Endometrium (tissue), 2 donors: ENCODE data around the gene AQR.
"Not testable (repeated sequence)": the region's sequence is repeated elsewhere in the genome, so short reads cannot be mapped to it uniquely, and the experiment has no call there.

Experiments
- FAIRE-seq: peaks from 2 replicates; lab custom pipeline; 2012; peaks lifted over from hg19 to GRCh38; lab: Jason Lieb, UNC
- donor health status: control.
- donor health status: control.

The AQR gene

DNA sequence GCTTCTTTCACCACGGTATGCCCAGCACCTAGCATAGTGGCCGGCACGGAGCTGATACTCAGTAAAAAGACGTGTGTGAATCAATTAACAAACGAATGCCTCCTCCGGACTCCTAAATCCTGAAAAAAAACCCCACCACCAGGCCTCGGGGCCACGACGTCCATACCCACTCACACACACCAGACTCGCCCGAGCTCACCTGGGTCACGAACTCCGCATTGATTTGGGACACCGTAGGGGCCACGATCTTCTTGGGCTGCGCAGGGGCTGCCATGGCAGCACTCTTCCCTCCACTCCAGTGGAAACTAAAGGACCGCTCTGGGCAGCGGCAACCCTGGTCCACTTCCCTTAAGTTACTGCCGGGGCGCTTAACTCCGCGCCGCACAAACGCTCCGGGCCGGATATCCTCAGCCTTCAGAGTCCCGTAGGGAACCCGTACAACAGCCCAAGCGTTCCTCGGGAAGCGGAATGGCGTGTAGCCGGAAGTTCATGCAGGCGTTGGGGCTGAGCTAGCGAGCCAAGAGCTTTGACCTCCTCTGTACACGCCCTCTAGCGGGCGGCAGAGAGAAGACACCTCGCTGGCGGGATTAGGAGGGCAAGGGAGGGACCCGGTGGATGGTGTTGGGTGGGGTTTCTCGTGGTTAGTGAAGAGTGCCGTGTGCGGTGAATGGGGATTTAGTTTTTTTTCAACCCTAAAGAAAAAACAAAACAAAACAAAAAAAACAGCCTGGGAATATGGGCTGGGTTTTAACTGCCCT is at the start of gene AQR:
TSS of gene AQR (minus strand) at position 403 of the 758 bp plus-strand sequence. CDS start at position 274, 129 bp downstream.
- FAIRE-seq, result peak; percentile 96

DNA sequence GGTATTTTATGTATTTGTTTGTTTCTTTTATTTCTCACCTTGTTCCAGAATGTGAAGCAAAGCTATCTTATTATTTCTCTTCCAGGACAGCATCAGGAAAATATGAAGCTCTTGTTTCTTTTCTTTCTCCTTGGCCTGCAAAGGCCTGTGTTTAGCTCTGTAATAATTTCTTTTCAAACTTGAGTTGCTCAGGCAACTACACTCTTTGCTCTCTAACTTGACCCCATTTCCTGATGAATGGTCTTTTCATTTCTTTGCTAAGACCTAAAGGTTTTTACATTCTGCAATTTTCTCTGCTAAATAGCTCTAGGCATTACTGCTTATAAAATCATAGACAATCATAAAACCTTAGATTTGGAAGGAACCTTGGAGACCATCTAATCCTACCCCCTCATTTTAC is 44.7 kb upstream of the AQR start:
- no peak for FAIRE-seq

DNA sequence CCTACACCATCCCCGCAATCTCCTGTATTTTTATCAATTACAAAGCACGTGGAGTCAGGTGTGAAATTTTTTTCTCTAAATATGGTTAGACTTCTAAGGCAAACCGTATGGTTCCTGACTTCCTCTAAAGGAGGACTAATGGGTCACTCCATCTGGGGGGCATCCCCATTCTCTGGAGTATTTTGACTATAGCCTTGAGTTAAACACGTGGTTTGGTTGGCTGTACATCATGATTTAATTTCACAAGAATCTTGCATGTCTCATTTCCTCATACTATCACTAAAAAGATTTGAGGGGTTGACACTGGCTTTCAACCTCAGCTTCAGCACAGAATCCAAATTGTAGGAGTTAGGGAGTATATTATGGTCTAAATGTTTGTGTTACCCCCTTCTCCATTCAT is 43.8 kb upstream of the AQR start:
- FAIRE-seq, result no peak

DNA sequence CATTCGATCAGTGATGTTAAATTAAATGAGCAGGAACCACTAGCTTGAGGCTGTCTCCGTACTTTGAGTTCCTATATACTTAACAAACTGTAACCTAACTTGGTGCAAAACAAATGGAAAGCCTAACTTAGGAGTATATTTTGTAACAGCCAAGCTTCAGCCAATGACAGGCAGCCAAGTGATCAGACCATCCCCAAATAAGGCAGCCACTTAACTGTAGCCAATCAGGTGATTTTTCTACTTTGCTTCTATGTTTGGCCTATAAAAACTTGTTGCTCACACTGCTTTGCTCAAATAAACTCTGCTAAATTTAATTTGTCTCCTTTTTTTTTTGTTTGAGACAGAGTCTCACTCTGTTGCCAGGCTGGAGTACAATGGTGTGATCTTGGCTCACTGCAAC is 37.9 kb upstream of the AQR start:
- no peak for FAIRE-seq

DNA sequence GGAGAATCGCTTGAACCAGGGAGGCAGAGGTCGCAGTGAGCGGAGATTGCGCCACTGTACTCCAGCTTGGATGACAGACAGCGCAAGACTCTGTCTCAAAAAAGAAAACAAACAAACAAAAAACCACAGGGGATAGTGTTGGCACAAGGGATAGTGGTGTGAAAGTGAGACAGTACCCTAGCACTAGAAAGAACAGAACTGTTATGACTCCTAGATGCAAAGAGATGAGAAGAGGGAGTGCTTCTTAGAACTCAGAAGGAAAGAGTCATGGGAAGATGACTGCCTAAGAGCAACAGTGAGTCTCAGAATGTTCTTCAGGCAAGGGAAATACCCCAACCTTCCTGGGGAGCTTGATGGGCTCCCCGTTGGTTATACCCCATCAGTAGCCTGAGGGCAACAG is 36.4 kb upstream of the AQR start:
- no peak for FAIRE-seq

DNA sequence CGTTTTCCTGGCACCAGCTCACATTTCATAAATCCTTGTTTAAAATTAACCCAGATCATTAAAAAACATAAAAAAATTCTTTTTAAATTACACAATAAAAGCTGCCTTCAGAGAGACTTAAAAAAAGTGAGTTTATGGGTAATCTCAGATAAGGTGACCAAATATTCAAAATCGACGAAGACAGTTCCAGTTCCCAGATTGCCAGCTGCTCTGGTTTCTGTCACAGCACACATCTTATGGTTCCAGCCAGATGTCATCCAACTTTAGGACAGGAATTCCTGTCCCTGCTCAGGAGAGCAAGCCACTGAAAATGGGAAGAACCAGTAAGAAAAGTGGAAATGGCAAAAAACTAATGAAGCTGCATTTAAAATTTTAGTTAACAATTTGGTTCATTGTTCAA is 34.4 kb upstream of the AQR start:
- no peak for FAIRE-seq

DNA sequence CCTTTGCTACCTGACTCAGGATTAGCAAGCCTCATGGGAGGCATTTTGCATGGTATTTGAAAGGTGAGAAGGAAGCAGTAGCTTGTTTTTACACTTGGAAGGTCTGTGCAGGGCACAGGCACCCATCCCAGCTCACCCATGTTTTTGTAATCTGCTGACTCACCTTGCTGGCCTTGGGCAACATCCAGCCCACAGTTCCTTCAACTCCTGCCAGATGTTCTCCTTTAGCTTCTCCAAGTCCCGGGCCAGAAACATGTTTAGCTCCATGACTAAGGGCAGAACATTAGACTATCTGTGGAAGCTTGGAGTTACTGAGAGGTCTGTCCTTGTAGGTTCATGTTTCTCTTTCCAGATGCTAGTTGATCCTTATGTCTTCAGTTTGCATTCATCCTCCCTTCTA is 31.0 kb upstream of the AQR start:
- FAIRE-seq, result no peak

DNA sequence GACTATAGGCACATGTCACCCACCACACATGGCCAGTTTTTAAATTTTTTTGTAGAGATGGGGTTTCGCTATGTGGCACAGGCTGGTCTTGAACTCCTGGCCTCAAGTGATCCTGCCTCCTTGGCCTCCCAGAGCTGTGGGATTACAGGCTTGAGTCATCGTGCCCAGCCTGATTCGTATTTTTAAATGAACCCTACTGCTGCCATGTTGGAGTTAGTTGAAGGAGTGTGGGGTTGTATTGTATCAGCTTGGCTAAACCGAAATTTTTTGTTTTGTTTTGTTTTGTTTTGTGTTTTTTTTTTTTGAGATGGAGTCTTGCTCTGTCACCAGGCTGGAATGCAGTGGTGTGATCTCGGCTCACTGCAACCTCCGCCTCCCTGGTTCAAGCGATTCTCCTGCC is 30.4 kb upstream of the AQR start:
- FAIRE-seq, result no peak

DNA sequence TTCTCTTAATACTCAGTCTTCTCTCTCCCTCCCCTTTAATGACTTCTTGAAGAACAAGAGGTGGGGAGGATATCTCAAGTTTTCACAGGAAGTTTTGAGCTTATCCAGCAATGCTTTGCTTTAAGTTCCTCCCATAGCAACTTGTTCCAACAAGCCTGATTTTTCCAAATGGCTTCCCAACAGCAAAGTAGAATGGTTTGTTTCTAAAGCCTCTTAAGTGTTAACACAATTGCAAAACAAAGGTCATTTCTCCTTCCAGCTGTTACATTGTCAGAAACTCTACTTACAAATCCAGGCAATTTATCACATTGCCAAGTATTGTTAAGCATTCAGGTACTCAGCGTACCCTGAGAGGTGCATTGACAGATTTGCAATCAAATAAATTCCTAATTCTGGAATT is 25.4 kb upstream of the AQR start:
- no peak for FAIRE-seq

DNA sequence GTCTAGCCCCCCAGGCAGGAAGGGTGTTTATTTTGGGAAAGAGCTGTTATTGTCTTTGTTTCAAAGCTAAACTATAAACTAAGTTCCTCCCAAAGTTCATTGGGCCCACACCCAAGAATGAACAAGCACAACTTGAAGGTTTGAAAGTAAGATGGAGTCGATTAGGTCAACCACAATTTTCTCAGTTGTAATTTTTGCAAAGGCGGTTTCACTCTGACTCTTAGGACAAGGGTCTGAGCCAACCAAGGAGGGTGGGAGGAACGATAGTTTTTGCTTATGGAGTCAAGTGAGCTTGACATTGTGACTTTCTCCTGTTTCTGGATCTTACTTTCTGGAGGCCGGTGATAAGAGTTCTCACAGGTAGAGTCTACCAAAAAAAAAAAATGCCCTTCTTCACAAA is 24.3 kb upstream of the AQR start:
- no peak for FAIRE-seq

DNA sequence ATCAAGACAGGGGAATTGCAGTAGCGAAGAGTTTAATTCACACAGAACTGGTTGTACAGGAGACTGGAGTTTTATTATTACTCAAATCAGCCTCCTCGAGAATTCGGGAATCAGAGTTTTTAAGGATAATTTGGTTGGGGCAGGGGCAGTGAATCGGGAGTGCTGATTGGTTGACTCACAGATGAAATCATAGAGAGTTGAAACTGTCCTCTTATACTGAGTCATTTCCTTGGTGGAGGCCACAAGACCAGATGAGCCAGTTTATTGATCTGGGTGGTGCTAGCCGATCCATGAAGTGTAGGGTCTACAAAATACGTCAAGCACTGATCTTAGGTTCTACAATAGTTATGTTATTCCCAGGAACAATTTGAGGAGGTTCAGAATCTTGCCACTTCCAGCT is 23.9 kb upstream of the AQR start:
- no peak for FAIRE-seq

DNA sequence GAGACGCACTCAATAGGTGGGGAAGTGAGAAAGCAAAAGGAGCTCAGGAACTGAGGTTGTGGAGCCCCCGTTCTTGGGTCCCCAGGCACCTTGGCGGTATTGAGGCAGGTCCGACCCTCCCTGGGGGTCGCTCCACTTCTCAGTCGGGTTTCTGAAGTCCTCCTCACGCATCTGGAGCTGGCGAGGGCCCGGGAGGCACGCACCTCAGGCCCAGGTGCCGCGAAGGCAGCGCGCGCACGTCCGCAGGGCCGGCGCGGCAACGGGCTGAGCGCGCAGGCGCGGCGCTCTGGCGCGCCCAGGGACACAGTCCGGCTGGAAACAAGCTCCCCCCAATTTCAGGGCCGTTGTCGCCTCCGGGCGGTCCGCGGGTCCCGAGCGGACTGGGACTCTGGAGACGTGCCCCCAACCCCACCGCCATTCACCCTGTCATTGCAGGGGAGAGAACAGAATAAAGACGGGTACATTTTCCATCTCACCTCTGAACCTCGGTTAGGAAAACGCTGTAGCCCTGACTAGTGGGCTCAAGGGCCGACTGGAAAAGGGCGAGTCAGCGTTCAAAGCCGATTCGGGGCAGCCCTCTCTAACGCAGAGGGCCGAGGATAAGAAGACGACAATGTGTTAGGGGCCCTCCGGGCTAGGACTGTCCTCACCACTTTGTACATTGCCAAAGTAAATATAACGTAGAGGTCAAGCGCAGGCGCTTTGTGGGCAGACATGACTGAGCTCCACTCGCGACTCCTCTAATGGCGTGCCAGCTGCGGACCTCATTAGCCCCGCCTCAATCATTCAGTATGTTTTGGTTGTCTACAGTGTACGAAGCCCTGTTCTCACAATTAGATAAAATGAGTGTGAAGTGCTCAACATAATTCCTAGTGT is 18.7 kb upstream of the AQR start, which contains the start of gene ZNF770:
TSS of gene ZNF770 (minus strand) at position 261 of the 876 bp plus-strand sequence. CDS start 4,853 bp downstream, outside the sequence.
- FAIRE-seq, result no peak

DNA sequence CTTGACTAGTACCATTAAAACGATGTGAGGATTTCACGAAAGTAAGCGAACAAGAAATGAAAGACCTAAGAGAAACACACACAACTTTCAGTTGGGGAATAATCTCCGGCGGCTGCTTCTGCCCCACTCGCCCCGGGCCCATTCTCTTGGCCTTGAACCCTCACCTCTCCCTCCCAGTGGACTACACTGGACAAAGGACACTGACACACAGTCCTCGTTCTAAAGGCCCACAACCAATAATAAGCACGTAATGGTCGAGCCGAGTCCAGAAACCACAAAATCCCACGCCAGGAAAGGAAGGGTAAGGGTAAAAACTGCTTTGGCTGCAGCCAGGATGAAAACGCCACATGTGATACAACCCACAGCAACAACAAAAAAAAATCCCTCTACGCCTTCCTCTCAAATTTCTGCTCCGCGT is 18.1 kb upstream of the AQR start:
- no peak for FAIRE-seq

DNA sequence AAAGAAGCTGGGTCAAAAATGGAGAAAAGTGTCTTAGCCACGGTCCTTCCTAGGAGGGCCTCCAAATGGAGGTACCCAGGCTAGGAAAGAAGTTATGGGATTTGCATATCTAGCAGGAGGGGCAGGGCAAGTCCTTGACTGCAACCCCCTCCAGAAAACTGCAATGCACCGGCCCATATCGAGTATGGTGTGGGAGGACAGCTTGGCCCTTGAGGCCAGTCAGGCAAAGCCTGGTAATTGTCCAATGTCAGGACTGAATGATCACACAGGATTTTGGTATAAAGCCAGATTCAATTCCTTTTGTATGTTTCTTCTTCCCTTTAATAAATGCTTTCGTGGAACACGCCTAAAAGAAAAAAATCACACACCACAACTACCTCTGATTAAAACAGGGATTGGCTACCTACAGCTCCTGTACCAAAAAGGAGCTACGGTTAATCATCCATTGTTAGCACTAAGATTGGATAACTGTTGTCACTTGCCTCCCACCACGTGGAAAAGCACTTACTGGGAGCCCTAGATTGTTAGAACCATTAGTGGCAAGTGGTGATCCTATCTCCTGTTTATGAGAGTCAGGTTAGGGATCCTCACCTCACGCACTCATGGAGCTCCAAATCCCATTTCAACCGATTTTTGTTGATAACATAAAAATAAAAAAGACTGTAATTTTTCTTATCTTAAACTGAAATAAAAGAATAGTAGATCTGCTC is 17.4 kb upstream of the AQR start:
- no peak for FAIRE-seq

DNA sequence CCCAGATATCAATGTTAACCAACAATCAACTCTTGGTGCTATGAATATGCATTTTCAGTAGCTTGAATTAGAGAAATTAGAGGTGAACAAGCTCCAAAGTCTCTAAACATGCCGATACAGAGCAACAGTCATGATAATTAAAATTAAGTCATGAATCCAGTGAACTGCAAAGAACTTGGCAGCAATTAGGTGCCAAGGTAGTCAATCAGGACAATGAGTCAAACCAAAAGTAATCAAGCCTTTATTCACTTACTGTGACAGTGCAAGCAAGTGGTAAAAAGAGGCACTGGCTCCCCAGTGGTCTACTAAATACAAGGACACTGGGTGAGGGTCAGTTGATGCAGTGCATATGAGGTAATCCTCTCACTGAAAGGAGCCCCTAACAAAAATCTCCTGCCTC is 16.8 kb upstream of the AQR start:
- no peak for FAIRE-seq

DNA sequence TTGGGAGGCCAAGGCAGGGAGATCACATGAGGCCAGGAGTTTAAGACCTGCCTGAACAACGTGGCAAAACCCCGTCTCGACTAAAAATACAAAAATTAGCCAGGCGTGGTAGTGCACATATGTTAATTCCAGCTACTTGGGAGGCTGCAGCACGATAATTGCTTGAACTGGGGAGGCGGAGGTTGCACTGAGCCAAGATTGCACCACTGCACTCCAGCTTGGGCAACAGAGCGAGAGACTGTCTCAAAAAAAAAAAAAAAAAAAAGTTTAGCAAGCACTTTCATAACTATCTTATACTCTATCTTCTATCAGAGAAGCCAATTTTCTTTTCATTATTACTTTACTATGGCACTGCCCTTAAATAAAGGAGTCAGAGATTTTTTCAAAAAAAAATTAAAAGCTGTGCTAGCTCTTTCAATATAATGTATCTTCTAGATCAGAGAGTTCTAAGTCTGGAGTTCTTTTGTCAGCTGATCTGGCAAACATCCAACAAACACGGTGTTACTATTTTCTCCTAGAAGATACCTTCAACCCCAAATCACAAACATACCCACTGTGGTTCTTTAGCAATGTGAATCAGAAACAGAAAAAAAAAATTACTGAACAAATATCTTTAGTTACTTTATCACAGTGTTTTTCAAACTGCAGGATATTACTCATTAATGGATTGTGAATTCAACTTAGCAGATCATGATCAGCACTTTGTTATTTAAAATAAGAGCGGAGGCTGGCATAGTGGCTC is 15.5 kb upstream of the AQR start:
- no peak for FAIRE-seq

DNA sequence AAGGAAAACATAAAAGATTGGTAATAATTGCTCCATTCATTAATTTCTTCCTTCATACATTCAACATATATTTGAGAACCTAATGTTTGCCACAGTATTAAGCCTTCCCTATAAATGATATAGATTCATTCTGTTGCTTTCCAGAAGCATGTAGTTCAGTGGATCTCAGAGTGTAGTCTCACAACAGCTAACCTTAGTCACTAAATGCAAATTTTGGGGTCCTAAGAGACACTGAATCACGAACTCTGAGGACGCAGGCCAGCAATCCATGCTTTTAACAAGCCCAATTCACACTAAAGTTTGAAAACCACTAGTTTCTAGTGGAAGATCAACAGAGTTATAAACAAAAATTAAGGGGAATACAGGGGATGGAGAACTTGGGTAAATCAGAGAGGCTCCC is 7.2 kb upstream of the AQR start:
- no peak for FAIRE-seq

DNA sequence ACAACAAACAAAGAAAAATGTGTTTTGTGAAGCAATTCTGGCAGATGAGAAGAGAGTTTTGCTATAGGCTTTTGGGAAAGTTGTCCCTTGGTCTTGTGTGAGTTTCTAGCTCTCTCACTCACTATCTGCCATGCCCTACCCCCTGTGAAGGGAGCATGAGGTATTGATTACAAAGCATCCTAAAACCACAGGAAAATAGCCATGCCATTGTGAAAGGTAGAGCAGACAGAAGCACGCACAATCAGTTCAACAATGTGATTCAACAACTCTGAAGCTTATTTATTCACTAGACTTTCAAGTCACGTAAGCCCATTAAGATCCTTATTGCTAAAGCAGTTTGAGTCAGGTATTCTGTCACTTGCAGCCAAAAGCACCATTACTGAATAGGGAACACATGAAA is 6.5 kb upstream of the AQR start:
- no peak for FAIRE-seq

DNA sequence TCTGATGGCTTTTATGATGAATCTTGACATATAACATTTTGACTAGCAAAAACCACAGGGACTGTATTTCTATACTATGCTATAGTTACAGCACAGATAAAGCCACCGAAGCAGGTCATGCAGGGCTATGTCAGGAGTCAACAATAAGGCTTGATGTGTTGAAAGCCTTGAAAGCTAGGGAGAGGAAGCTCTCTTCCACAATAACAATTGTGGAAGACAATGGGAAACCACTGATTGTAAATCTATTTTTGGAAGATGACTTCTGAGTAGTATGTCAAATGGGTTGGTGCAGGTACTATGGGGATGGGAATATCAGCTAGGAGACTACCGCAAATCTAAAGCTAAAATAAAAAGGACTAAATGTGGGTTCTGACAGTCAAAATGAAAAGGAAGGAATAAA is 4.0 kb upstream of the AQR start:
- no peak for FAIRE-seq

DNA sequence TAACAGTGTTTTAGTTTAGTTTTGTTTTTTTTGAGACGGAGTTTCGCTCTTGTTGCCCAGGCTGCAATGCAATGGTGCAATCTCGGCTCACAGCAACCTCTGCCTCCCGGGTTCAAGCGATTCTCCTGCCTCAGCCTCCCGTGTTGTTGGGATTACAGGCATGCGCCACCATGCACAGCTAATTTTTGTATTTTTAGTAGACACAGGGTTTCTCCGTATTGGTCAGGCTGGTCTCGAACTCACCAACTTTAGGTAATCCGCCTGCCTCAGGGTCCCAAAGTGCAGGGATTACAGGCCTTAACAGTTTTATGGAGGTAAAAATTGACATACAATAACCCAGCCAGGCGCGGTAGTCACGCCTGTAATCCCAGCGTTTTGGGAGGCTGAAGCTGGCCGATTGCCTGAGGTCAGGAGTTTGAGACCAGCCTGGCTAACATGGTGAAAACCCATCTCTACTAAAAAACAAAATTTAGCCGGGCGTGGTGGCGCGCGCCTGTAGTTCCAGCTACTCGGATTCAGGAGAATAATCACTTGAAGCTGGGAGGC is 629 bp upstream of the AQR start:
- not testable (repeated sequence) for FAIRE-seq

DNA sequence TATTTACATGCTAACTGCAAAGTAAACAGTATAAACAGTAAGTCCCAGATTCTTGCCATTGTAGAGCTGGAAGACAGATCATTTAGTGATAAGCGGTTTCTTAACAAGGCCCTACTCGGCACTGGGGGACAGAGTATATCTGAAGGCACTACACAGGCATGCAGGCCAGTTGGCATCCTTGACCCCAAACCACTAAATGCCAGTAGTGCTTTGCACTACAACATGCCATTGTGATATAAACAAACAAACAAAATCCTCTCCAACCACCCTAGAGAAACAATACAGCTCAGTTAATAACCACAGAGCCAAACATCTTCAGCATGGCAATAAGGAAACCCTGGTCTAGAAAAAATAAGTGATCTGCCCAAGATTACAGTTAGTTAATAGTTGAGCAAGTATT is 5.3 kb downstream of the AQR start:
- no peak for FAIRE-seq

DNA sequence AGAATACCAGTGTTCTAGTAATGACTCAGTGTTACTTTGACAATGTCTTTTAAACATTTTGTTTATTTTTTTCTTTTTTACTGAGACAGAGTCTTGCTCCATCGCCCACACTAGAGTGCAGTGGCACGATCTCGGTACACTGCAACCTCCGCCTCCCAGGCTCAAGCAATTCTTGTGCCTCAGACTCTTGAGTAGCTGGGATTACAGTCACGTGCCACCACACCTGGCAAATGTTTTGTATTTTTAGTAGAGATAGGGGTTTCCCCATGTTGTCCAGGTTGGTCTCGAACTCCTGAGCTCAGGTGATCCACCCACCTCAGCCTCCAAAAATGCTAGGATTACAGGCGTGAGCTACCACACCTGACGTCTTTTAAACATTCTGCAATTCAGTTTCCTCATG is 15.7 kb downstream of the AQR start:
- no peak for FAIRE-seq
